Neural cell (in vitro differentiated cells): Measurements from ENCODE around the gene CYP46A1. TPM values are rescaled to one million over a fixed set of nuclear protein-coding genes. Genes with fewer than 3 reads are reported as not detected.

Experiments used
- H2AFZ ChIP-seq: fragments of 200-600, 300-800 bp; sonication (generic), shearing (Covaris generic); 2 replicates; pipeline ENCODE4 v1.6.0; 2014; ENCODE audit warnings: low read depth, mild to moderate bottlenecking, antibody characterized with exemption, low read length, moderate library complexity
- H3F3A ChIP-seq: fragments of 200-600 bp; shearing (Covaris generic); 2 replicates; pipeline ENCODE4 v1.6.1; 2016; ENCODE audit warnings: mild to moderate bottlenecking, moderate library complexity, mixed read lengths, antibody characterized with exemption, low read length; ENCODE audit not compliant: insufficient read depth, poor library complexity, severe bottlenecking
- H3K27ac ChIP-seq: fragments of 200-600, 300-800 bp; sonication (generic), shearing (Covaris generic); 2 replicates; pipeline ENCODE4 v1.5.1; 2014; ENCODE audit warnings: mild to moderate bottlenecking, low read length, moderate library complexity
- H3K27me3 ChIP-seq: fragments of 300-800, 200-600 bp; sonication (generic), shearing (Covaris generic); 2 replicates; pipeline ENCODE4 v1.6.0; 2014; ENCODE audit warnings: mild to moderate bottlenecking, low read depth, low read length, moderate library complexity; ENCODE audit not compliant: insufficient read depth
- H3K36me3 ChIP-seq: fragments of 300-800, 200-600 bp; sonication (generic), shearing (Covaris generic); 2 replicates; pipeline ENCODE4 v1.5.1; 2014; ENCODE audit warnings: mild to moderate bottlenecking, antibody characterized with exemption, low read length, moderate library complexity; ENCODE audit not compliant: insufficient read depth
- H3K4me2 ChIP-seq: fragments of 300-800, 200-600 bp; sonication (generic), shearing (Covaris generic); 2 replicates; pipeline ENCODE4 v1.6.0; 2014; ENCODE audit warnings: mild to moderate bottlenecking, low read length
- H3K4me3 ChIP-seq: fragments of 300-800, 200-600 bp; sonication (generic), shearing (Covaris generic); 2 replicates; pipeline ENCODE4 v1.5.1; 2014; ENCODE audit warnings: mild to moderate bottlenecking, low read length, moderate library complexity
- H3K79me2 ChIP-seq: fragments of 200-600 bp; shearing (Covaris generic); replicated peaks from 2 replicates; pipeline ENCODE4 v1.6.0; 2014; ENCODE audit warnings: mild to moderate bottlenecking, low read length, moderate library complexity; ENCODE audit not compliant: insufficient read depth
- H3K9ac ChIP-seq: fragments of 300-800, 200-600 bp; sonication (generic), shearing (Covaris generic); 2 replicates; pipeline ENCODE4 v1.6.1; 2016; ENCODE audit warnings: mild to moderate bottlenecking, low read length, mixed read lengths
- H3K9me2 ChIP-seq: fragments of 200-600 bp; shearing (Covaris generic); 2 replicates; pipeline ENCODE4 v1.6.1; 2016; ENCODE audit warnings: mild to moderate bottlenecking, low read length, mixed read lengths; ENCODE audit not compliant: insufficient read depth
- H3K9me3 ChIP-seq: fragments of 200-600, 300-800 bp; sonication (generic), shearing (Covaris generic); 2 replicates; pipeline ENCODE4 v1.6.1; 2016; ENCODE audit warnings: mild to moderate bottlenecking, mixed run types, low read length, moderate library complexity, mixed read lengths
- H4K20me1 ChIP-seq: fragments of 200-600 bp; shearing (Covaris generic); 2 replicates; pipeline ENCODE4 v1.6.1; 2016; ENCODE audit warnings: mild to moderate bottlenecking, mixed run types; ENCODE audit not compliant: insufficient read depth
- EP300 ChIP-seq: fragments of 450-650 bp; conservative IDR thresholded peaks from 2 replicates; pipeline ENCODE4 v1.6.1; 2014; ENCODE audit warnings: antibody characterized with exemption, mild to moderate bottlenecking, moderate library complexity; ENCODE audit not compliant: poor library complexity, severe bottlenecking
- EZH2 ChIP-seq: fragments of 200-600, 300-800 bp; shearing (Covaris generic), sonication (generic); IDR thresholded peaks from 2 replicates; pipeline ENCODE4 v1.6.1; 2014; ENCODE audit warnings: antibody characterized with exemption, low read length, borderline replicate concordance, mild to moderate bottlenecking; ENCODE audit not compliant: insufficient read depth, poor library complexity, severe bottlenecking
- MXI1 ChIP-seq: fragments of 450-650 bp; conservative IDR thresholded peaks from 2 replicates; pipeline ENCODE4 v1.6.1; 2014; ENCODE audit warnings: antibody characterized with exemption, mild to moderate bottlenecking; ENCODE audit not compliant: poor library complexity, severe bottlenecking
- POLR2AphosphoS5 ChIP-seq: IDR thresholded peaks from 2 replicates; pipeline ENCODE4 v1.6.1; 2012
- RAD21 ChIP-seq: fragments of 450-650 bp; conservative IDR thresholded peaks from 2 replicates; pipeline ENCODE4 v1.6.1; 2014; ENCODE audit warnings: antibody characterized with exemption, mild to moderate bottlenecking, moderate library complexity
- SMC3 ChIP-seq: fragments of 450-650 bp; conservative IDR thresholded peaks from 2 replicates; pipeline ENCODE4 v1.6.1; 2014; ENCODE audit warnings: antibody characterized with exemption, mild to moderate bottlenecking, moderate library complexity; ENCODE audit not compliant: poor library complexity
- TAF1 ChIP-seq: IDR thresholded peaks from 2 replicates; pipeline ENCODE4 v1.6.1; 2012; ENCODE audit warnings: low read depth
- polyA plus RNA-seq: library from polyadenylated mRNA; depleted of rRNA; stranded (reverse); fragments of >200 nt; gene quantifications from 2 replicates; pipeline ENCODE4 v1.2.3, GENCODE V29; 2014
- TF ChIP-seq, protein P1 (sequence below): IDR thresholded peaks from 2 replicates; pipeline ENCODE4 v1.6.1; 2012; ENCODE audit warnings: borderline replicate concordance
- TF ChIP-seq, protein P2 (sequence below): fragments of 450-650 bp; IDR thresholded peaks from 2 replicates; pipeline ENCODE4 v1.5.1; 2014; ENCODE audit warnings: antibody characterized with exemption, mild to moderate bottlenecking, moderate library complexity; ENCODE audit not compliant: poor library complexity, severe bottlenecking

The CYP46A1 gene
- polyA plus RNA-seq, 1 donor from 2014 or later, result 5.4 TPM

DNA sequence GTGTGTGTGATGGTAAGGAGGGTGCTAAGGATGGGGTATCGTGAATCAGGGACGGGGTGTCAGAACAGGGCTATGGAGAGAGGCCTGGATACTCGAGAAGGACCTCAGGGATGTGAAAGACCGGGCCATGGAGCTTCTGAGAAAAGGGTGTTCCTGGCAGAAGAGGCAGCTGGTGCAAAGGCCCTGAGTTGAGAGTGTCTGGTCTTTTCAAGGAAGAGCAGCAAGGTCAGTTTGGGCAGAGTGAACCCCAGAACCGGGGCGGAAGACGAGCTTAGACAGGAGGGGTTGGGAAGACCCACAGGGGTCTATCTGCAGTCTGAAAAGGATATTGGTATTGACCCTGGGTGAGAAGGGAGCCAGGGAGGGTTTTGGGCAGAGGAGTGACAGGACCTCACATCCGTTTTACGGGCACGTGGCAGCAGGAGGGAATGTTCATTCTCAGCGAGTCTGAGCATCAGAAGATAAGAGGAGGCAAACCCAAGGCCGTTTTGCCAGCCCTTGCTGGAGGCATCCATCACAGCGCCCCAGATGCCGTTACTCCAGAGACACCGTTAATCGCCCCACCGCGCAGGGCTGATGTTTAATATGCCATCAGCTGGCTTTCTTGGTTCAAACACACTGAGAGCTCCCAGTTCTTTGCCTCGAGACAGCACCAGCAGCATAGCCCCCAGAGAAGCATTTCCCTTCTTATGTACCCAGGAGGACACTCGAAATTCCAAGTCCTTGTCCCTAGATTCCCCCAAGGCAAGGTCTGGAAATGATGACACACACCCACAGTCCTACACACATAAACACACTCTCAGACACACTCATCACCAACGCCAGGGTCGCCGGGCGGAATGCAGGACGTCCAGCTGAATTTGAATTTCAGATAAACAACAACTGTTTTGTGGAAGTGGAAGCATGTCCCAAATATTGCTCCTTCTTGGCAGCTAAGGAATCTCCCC, 67.7 kb downstream of the CYP46A1 start:
- no peak overlapping the region for H3K4me3 ChIP-seq
- H4K20me1 ChIP-seq, result no peaks in the 10 kb centered on the region
- H3F3A ChIP-seq, result no peaks in the 10 kb centered on the region
- H3K9me3 ChIP-seq, result no peaks in the 10 kb centered on the region
- no peaks in the 10 kb centered on the region for H3K79me2 ChIP-seq
- H3K9me2 ChIP-seq, result no peaks in the 10 kb centered on the region
- no peak overlapping the region for H3K4me2 ChIP-seq
- no peak overlapping the region for H2AFZ ChIP-seq
- H3K36me3 ChIP-seq, result no peaks in the 10 kb centered on the region
- no peak for TF ChIP-seq POLR2AphosphoS5
- no peak for TF ChIP-seq RAD21
- TF ChIP-seq, protein P1, sequence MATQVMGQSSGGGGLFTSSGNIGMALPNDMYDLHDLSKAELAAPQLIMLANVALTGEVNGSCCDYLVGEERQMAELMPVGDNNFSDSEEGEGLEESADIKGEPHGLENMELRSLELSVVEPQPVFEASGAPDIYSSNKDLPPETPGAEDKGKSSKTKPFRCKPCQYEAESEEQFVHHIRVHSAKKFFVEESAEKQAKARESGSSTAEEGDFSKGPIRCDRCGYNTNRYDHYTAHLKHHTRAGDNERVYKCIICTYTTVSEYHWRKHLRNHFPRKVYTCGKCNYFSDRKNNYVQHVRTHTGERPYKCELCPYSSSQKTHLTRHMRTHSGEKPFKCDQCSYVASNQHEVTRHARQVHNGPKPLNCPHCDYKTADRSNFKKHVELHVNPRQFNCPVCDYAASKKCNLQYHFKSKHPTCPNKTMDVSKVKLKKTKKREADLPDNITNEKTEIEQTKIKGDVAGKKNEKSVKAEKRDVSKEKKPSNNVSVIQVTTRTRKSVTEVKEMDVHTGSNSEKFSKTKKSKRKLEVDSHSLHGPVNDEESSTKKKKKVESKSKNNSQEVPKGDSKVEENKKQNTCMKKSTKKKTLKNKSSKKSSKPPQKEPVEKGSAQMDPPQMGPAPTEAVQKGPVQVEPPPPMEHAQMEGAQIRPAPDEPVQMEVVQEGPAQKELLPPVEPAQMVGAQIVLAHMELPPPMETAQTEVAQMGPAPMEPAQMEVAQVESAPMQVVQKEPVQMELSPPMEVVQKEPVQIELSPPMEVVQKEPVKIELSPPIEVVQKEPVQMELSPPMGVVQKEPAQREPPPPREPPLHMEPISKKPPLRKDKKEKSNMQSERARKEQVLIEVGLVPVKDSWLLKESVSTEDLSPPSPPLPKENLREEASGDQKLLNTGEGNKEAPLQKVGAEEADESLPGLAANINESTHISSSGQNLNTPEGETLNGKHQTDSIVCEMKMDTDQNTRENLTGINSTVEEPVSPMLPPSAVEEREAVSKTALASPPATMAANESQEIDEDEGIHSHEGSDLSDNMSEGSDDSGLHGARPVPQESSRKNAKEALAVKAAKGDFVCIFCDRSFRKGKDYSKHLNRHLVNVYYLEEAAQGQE, result no peak
- TF ChIP-seq EZH2, result no peak
- TF ChIP-seq SMC3, result no peak
- no peak for TF ChIP-seq TAF1
- TF ChIP-seq, protein P2, sequence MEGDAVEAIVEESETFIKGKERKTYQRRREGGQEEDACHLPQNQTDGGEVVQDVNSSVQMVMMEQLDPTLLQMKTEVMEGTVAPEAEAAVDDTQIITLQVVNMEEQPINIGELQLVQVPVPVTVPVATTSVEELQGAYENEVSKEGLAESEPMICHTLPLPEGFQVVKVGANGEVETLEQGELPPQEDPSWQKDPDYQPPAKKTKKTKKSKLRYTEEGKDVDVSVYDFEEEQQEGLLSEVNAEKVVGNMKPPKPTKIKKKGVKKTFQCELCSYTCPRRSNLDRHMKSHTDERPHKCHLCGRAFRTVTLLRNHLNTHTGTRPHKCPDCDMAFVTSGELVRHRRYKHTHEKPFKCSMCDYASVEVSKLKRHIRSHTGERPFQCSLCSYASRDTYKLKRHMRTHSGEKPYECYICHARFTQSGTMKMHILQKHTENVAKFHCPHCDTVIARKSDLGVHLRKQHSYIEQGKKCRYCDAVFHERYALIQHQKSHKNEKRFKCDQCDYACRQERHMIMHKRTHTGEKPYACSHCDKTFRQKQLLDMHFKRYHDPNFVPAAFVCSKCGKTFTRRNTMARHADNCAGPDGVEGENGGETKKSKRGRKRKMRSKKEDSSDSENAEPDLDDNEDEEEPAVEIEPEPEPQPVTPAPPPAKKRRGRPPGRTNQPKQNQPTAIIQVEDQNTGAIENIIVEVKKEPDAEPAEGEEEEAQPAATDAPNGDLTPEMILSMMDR, result no peak
- TF ChIP-seq EP300, result no peak
- TF ChIP-seq MXI1, result no peak
- H3K9ac ChIP-seq, result no peak overlapping the region
- no peaks in the 10 kb centered on the region for H3K27me3 ChIP-seq
- H3K27ac ChIP-seq, result no peak overlapping the region

DNA sequence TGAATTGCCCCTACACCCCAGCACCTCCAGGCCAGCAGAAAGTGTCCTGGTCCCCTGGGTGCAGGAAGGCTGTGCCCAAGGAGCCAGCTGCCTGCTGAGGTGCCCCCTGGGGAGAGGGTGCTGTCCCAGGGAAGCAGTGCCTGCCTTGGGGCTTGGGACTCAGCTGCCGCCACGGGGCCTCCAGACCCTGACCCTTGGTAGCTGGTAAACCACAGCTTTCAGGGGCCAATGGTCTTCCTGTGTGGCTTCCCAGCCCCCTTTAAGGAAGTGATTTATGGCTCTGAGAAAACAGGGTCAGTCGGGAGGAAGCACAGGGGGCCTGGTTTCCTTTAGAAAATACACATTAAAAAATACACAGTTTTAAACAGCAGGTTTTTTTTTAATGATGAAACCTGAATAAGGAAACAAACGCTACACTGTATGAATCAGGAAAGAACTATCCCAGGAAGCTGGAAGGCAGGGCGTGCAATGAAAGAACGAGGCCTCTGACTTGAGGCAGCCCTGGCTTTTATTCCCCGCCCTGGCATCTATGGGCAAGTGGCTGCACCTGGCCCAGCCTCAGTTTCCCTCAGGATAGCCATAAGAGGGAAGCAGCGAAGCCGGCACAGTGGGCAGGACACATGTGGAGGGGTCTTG, 68.5 kb downstream of the CYP46A1 start:
- no peak overlapping the region for H3K4me3 ChIP-seq
- H4K20me1 ChIP-seq, result no peaks in the 10 kb centered on the region
- H3K9me2 ChIP-seq, result no peaks in the 10 kb centered on the region
- H2AFZ ChIP-seq, result no peak overlapping the region
- no peaks in the 10 kb centered on the region for H3K36me3 ChIP-seq
- no peak overlapping the region for H3K4me2 ChIP-seq
- no peaks in the 10 kb centered on the region for H3F3A ChIP-seq
- H3K9ac ChIP-seq, result no peak overlapping the region
- TF ChIP-seq RAD21 (no peak), POLR2AphosphoS5 (no peak), TAF1 (no peak), MXI1 (no peak), EP300 (no peak)
- TF ChIP-seq, protein P1, result no peak
- TF ChIP-seq, protein P2, result no peak
- no peak overlapping the region for H3K27ac ChIP-seq
- H3K79me2 ChIP-seq, result no peaks in the 10 kb centered on the region
- H3K27me3 ChIP-seq, result no peaks in the 10 kb centered on the region
- H3K9me3 ChIP-seq, result no peaks in the 10 kb centered on the region
